Activated CD4-positive, alpha-beta memory T cell treated with anti-CD3 and anti-CD28 coated beads for 36 hours (primary cell): ENCODE data around the gene MS4A15. TPM values are rescaled to one million over a fixed set of nuclear protein-coding genes. Genes with fewer than 3 reads are reported as not detected.

Source experiments
- CTCF ChIA-PET: fragments of 350-600 bp; sonication (Branson Sonifier 250); formaldehyde crosslinking; loops from one replicate; lab custom pipeline; 2021; ENCODE audit warnings: antibody characterized with exemption, inconsistent platforms; lab: Charles Lee
- POLR2A ChIA-PET: fragments of 350-600 bp; sonication (Branson Sonifier 250); formaldehyde crosslinking; loops from one replicate; lab custom pipeline; 2021; ENCODE audit warnings: antibody characterized with exemption; lab: Charles Lee
- DNase-seq: peaks from one replicate; pipeline ENCODE4 v3.0.0-alpha.2; 2020
- H3K27ac Mint-ChIP-seq: one replicate; pipeline ENCODE4 v1.8.0; 2021; ENCODE audit warnings: mixed read lengths
- H3K27me3 Mint-ChIP-seq: one replicate; pipeline ENCODE4 v1.8.0; 2021; ENCODE audit warnings: mixed read lengths
- H3K36me3 Mint-ChIP-seq: one replicate; pipeline ENCODE4 v1.8.0; 2021; ENCODE audit warnings: mixed read lengths
- H3K4me1 Mint-ChIP-seq: one replicate; pipeline ENCODE4 v1.8.0; 2021; ENCODE audit warnings: low read depth, mixed read lengths
- H3K4me3 Mint-ChIP-seq: one replicate; pipeline ENCODE4 v1.8.0; 2021; ENCODE audit warnings: mild to moderate bottlenecking, mixed read lengths
- H3K9me3 Mint-ChIP-seq: one replicate; pipeline ENCODE4 v1.8.0; 2021; ENCODE audit warnings: mixed read lengths
- intact Hi-C: fragments of 100-400 bp; cut with micrococcal nuclease; formaldehyde crosslinking; loops from one replicate; pipeline ENCODE4 v1.15.1; 2023
- total RNA-seq, 2 experiments: library from RNA; stranded (reverse); gene quantifications; one replicate each; pipeline ENCODE4 v1.2.3, GENCODE V29; 2021

Gene MS4A15
- total RNA-seq, 2 experiments from 2014 or later = not detected

- intact Hi-C loops = no loop called here
- no peaks in the 10 kb centered on the region for H3K4me1 Mint-ChIP-seq
- H3K4me3 Mint-ChIP-seq = no peak overlapping the region
- no peaks in the 10 kb centered on the region for H3K36me3 Mint-ChIP-seq
- H3K27me3 Mint-ChIP-seq = no peaks in the 10 kb centered on the region
- H3K27ac Mint-ChIP-seq = no peak overlapping the region
- DNase-seq = no peak
- ChIA-PET CTCF (interaction anchor here (0.7 kb wide), 1 partner anchor 36 kb away, joined by 4 read pairs; no protein-coding TSS in a partner anchor), POLR2A (no interaction called here)
- no peaks in the 10 kb centered on the region for H3K9me3 Mint-ChIP-seq
Observed at GRCh38 chr11:60791153-60791933, 34.7 kb downstream of the MS4A15 start.

GRCh38 chr11:60792521-60792920, 35.9 kb downstream of the MS4A15 start:
- Mint-ChIP-seq H3K4me1 (no peaks in the 10 kb centered on the region), H3K9me3 (no peaks in the 10 kb centered on the region), H3K27ac (no peak overlapping the region), H3K36me3 (no peaks in the 10 kb centered on the region), H3K27me3 (no peaks in the 10 kb centered on the region), H3K4me3 (no peak overlapping the region)
- ChIA-PET POLR2A (no interaction called here), CTCF (no interaction called here)
- DNase-seq = no peak
- intact Hi-C loops = no loop called here

GRCh38 chr11:60795291-60795690, 38.6 kb downstream of the MS4A15 start:
- intact Hi-C loops = no loop called here
- no peak overlapping the region for H3K4me3 Mint-ChIP-seq
- H3K4me1 Mint-ChIP-seq = no peaks in the 10 kb centered on the region
- ChIA-PET POLR2A (no interaction called here), CTCF (no interaction called here)
- H3K27me3 Mint-ChIP-seq = no peaks in the 10 kb centered on the region
- no peak overlapping the region for H3K27ac Mint-ChIP-seq
- no peaks in the 10 kb centered on the region for H3K9me3 Mint-ChIP-seq
- H3K36me3 Mint-ChIP-seq = no peaks in the 10 kb centered on the region
- no peak for DNase-seq

- POLR2A ChIA-PET = no interaction called here
- H3K27ac Mint-ChIP-seq = no peak overlapping the region
- DNase-seq = no peak
- no peak overlapping the region for H3K4me3 Mint-ChIP-seq
- no peaks in the 10 kb centered on the region for H3K36me3 Mint-ChIP-seq
- no peaks in the 10 kb centered on the region for H3K4me1 Mint-ChIP-seq
- H3K9me3 Mint-ChIP-seq = no peaks in the 10 kb centered on the region
- intact Hi-C loops = no loop called here
- CTCF ChIA-PET = no interaction called here
- H3K27me3 Mint-ChIP-seq = peaks cover 4% of the 10 kb centered on the region
Observed at GRCh38 chr11:60797846-60798630, 41.4 kb downstream of the MS4A15 start.

- Mint-ChIP-seq H3K9me3 (no peaks in the 10 kb centered on the region), H3K4me1 (no peaks in the 10 kb centered on the region), H3K36me3 (no peaks in the 10 kb centered on the region), H3K27me3 (peaks cover 4% of the 10 kb centered on the region), H3K27ac (no peak overlapping the region), H3K4me3 (no peak overlapping the region)
- intact Hi-C loops = no loop called here
- POLR2A ChIA-PET = no interaction called here
- CTCF ChIA-PET = interaction anchor here (1.3 to 2.6 kb wide), 2 partner anchors 23 to 32 kb away, joined by 3 to 8 read pairs; no protein-coding TSS in a partner anchor
- no peak for DNase-seq
Observed at GRCh38 chr11:60798631-60799030, 42.0 kb downstream of the MS4A15 start.

- H3K27ac Mint-ChIP-seq = no peak overlapping the region
- H3K4me3 Mint-ChIP-seq = no peak overlapping the region
- DNase-seq = no peak
- no peaks in the 10 kb centered on the region for H3K9me3 Mint-ChIP-seq
- no peaks in the 10 kb centered on the region for H3K4me1 Mint-ChIP-seq
- ChIA-PET CTCF (interaction anchor here (2.6 kb wide), 1 partner anchor 26 kb away, joined by 8 read pairs; no protein-coding TSS in a partner anchor), POLR2A (no interaction called here)
- intact Hi-C loops = no loop called here
- H3K27me3 Mint-ChIP-seq = peaks cover 8% of the 10 kb centered on the region
- H3K36me3 Mint-ChIP-seq = no peaks in the 10 kb centered on the region
Observed at GRCh38 chr11:60801194-60801593, 44.5 kb downstream of the MS4A15 start.

GRCh38 chr11:60803273-60803936, 46.7 kb downstream of the MS4A15 start:
- intact Hi-C loops = no loop called here
- Mint-ChIP-seq H3K27ac (no peak overlapping the region), H3K4me3 (no peak overlapping the region), H3K4me1 (no peaks in the 10 kb centered on the region), H3K9me3 (no peaks in the 10 kb centered on the region), H3K36me3 (no peaks in the 10 kb centered on the region), H3K27me3 (peaks cover 14% of the 10 kb centered on the region)
- no peak for DNase-seq
- ChIA-PET POLR2A (no interaction called here), CTCF (interaction anchor here (1.3 kb wide), 1 partner anchor 28 kb away, joined by 3 read pairs; no protein-coding TSS in a partner anchor)

- intact Hi-C loops = no loop called here
- CTCF ChIA-PET = no interaction called here
Observed at GRCh38 chr11:60809249-60809648, 52.6 kb downstream of the MS4A15 start.

GRCh38 chr11:60809691-60810090, 53.0 kb downstream of the MS4A15 start:
- H3K4me1 Mint-ChIP-seq = no peaks in the 10 kb centered on the region
- H3K27ac Mint-ChIP-seq = no peak overlapping the region
- H3K9me3 Mint-ChIP-seq = peaks cover 2% of the 10 kb centered on the region
- peaks cover 16% of the 10 kb centered on the region for H3K27me3 Mint-ChIP-seq
- H3K4me3 Mint-ChIP-seq = no peak overlapping the region
- ChIA-PET POLR2A (no interaction called here), CTCF (no interaction called here)
- H3K36me3 Mint-ChIP-seq = no peaks in the 10 kb centered on the region
- intact Hi-C loops = no loop called here
- no peak for DNase-seq

More at GRCh38 chr11:60809249-60809648, 52.6 kb downstream of the MS4A15 start:
- no peaks in the 10 kb centered on the region for H3K36me3 Mint-ChIP-seq
- no peaks in the 10 kb centered on the region for H3K4me1 Mint-ChIP-seq
- H3K27ac Mint-ChIP-seq = no peak overlapping the region
- peaks cover 16% of the 10 kb centered on the region for H3K27me3 Mint-ChIP-seq
- H3K4me3 Mint-ChIP-seq = no peak overlapping the region
- POLR2A ChIA-PET = no interaction called here
- no peak for DNase-seq
- peaks cover 2% of the 10 kb centered on the region for H3K9me3 Mint-ChIP-seq

GRCh38 chr11:60810151-60810550, 53.5 kb downstream of the MS4A15 start:
- Mint-ChIP-seq H3K9me3 (peaks cover 2% of the 10 kb centered on the region), H3K36me3 (no peaks in the 10 kb centered on the region), H3K27ac (no peak overlapping the region), H3K4me3 (no peak overlapping the region), H3K4me1 (no peaks in the 10 kb centered on the region), H3K27me3 (peaks cover 16% of the 10 kb centered on the region)
- no peak for DNase-seq
- intact Hi-C loops = no loop called here
- ChIA-PET POLR2A (no interaction called here), CTCF (no interaction called here)

- no peaks in the 10 kb centered on the region for H3K36me3 Mint-ChIP-seq
- intact Hi-C loops = no loop called here
- peaks cover 16% of the 10 kb centered on the region for H3K27me3 Mint-ChIP-seq
- no peak for DNase-seq
- no peak overlapping the region for H3K4me3 Mint-ChIP-seq
- H3K27ac Mint-ChIP-seq = no peak overlapping the region
- no peaks in the 10 kb centered on the region for H3K4me1 Mint-ChIP-seq
- CTCF ChIA-PET = no interaction called here
- peaks cover 2% of the 10 kb centered on the region for H3K9me3 Mint-ChIP-seq
- POLR2A ChIA-PET = no interaction called here
Observed at GRCh38 chr11:60810569-60810968, 53.9 kb downstream of the MS4A15 start.

GRCh38 chr11:60813324-60813723, 56.7 kb downstream of the MS4A15 start:
- Mint-ChIP-seq H3K9me3 (peaks cover 16% of the 10 kb centered on the region), H3K36me3 (peaks cover 2% of the 10 kb centered on the region), H3K4me3 (no peak overlapping the region), H3K4me1 (no peaks in the 10 kb centered on the region), H3K27me3 (peaks cover 8% of the 10 kb centered on the region), H3K27ac (no peak overlapping the region)
- ChIA-PET CTCF (interaction anchor here (0.7 to 1.0 kb wide), 2 partner anchors 19 to 98 kb away, joined by 3 to 4 read pairs; no protein-coding TSS in a partner anchor), POLR2A (no interaction called here)
- no peak for DNase-seq
- intact Hi-C loops = no loop called here
